Activated CD8-positive, alpha-beta memory T cell treated with anti-CD3 and anti-CD28 coated beads, Interleukin-2, amount 50 U/mL, for 1 hour (primary cell): ENCODE measurements around the gene TRAFD1.

ENCODE experiments used
- DNase-seq: peaks from one replicate; pipeline ENCODE4 v3.0.0-alpha.2; 2020; ENCODE audit errors: extremely low read depth

The TRAFD1 gene

DNA sequence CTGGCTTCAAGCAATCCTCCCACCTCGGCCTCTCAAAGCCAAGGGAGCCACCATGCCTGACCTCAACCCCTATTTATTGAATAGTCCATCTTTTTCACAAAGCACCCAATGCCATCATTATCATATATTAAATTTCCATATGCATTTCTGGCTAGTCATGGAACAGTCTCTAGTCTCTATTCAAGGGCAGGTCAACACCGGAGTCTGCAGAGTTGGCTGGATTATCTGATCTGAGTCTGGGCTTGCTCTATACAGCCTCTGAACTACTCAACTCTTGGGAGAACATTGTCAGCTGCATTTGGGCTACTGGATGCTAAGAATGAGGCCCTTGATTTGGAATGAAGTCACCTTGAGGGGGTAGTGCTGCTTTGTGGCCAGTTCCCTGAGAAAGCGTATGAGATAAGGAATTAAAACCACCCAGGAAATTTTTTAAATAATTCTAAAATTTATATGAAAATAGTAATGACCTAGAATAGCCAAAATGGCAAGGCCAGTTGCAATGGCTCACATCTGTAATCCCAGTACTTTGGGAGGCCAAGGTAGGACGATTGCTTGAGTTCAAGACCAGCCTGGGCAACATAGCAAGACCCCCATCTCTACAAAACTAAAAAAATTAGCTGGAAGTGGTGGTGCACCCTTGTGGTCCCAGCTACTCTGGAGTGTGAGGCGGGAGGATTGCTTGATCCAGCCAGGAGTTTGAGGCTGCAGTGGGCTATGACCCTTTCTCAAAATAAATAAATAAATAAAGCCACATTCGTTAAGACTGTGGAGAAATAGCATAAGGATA, 9.9 kb upstream of the TRAFD1 start:
- no peak for DNase-seq

DNA sequence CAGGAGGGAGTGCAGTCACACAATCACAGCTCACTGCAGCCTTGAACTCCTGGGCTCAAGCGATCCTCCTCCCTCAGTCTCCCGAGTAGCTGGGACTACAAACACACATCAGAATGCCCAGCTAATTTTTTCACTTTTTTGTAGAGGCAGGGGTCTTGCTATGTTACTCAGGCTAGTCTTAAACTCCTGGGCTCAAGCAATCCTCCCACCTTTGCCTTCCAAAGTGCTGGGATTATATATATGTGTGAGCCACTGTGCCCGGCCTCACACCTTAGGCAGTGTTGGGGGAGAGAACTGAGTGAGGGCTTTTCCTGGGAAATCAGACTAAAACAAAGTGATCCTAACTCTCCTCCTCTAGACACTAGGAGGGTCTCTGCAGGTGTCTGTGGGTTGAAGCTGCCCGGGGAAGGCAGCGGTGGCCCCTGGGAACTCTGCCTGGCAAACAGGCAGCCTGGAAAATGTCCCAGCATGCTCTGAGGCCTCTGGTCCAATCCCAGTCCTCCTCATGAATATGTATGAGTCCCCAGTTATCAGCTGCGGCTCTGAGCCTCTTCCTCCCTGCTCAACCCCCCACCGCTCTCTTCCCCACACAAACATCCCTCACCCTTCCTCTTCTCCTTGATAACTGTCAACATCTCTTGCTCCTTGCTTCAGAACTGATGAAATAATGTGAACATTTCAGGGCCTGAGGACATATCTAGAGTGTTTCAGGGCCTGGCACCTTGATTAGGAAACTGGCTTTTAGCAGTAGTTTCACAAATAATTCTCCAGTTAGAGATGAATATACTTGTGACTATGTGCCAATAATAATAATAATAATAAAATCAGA, 8.9 kb upstream of the TRAFD1 start:
- DNase-seq: no peak

DNA sequence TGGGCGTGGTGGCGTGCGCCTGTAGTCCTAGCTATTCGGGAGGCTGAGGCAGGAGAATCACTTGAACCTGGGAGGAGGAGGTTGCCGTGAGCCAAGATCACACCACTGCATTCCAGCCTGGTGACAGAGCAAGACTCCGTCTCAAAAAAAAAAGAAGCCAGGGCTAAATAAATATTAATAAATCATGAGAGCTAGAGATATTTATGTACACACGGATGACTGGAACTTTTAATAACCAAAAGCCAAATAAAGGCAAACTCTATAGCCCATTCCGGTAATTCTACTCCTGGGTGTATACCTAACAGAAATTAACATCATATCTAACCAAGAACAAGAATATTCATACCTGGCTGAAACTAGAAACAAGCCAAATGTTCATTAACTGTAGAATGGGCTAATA, 7.7 kb upstream of the TRAFD1 start:
- no peak for DNase-seq

DNA sequence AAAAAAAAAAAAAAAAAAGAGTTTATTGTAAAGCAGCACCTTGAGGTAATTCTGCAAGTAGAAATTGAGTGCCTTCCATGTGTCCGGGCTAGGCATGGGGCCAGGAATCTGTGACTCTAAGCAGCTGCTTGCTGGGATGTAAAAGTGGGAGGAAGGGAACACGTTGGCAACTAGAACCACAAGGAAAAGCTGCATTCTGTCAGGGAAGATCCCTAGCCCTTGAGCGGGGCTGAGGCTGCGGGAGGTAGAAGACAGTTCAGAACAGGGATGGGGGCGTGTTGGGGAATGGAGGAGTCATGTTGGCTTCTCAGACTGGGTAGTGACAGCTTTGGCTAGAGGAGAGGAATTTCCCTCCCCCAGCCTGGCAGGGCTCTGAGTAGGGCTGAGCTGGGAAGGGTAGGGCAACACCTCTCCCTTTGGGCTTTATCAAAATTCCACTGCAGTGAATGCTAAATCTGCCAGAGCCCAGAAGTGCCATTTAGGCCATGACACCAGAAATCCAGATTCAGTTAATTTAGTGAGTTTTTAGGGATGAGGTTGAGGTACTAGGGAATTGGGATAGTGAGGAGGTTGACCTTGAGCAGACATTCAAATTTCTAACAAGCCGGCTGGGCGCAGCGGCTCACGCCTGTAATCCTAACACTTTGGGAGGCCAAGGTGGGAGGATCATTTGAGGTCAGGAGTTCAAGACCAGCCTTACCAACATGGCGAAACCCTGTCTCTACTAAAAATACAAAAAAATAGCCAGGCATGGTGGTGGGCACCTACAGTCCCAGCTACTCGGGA, 3.4 kb upstream of the TRAFD1 start:
- no peak for DNase-seq

DNA sequence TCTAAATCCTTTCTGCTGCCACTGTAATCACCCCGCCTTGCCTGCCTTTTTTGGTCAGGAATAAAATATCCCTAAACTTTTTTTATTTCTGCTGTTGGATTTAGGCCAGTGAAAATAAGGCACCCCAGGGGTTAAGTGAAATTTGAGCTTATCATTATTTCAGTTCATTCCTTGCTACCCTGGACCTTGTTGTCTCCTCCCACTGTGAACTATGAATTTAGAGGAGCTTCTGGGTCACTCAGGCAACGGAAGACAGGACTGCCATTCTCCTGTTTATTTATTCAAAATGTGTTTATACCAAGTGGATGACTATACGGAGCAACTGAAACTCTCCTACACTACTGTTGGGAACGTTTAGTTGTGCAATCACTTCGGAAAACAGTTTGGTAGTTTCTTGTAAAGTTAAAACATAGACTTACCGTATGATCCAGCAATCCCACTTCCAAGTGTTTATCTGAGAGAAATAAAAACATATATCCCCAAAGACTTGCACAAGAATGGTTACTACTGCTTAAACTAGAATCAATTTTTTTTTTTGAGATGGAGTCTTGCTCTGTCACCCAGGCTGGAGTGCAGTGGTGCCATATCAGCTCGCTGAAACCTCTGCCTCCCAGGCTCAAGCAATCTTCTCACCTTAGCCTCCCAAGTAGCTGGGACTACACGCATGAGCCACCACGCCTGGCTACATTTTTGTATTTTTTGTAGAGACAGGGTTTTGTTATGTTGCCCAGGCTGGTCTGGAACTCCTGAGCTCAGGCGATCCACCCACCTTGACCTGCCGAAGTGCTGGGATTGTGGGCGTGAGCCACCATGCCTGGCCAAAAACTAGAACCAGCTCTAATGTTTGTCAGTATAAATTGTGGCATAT, 2.3 kb upstream of the TRAFD1 start:
- no peak for DNase-seq

DNA sequence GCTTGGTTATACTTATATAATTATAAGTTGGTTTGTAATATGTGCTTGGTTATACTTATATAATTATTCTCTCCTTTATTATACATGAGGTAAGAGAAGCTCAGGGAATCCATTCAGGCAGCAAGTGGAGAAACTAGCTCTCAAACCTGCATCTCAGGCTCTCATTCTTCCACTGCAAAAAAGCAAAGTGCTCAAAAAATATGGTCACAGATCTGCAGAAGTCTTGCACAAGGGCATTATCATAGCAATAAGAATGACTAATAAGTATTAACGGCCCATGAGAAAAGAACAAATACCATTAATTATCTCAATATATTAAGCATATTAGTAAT, 476 bp upstream of the TRAFD1 start:
- DNase-seq: no peak

DNA sequence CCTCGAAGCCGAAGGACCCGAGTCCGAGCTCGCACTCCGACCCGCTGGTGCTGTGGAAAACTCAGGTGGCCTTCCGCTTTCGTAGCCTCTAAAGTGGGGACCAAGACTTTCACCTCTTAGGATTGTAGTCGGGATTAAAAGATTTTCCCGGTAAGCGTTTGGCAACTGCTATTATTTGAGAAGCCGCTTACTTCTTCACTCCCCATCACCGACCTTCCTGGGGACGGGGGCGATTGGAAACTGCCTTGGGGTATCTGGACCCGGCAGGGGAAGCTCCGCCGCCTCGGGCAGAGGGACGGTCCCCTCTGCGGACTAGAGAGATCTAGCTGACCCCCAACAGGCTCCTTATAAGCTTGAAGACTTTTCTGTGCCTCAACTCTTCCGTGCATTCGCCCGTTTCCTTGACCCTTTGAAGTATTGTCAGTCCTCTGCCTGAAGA, 659 bp downstream of the TRAFD1 start:
- no peak for DNase-seq

DNA sequence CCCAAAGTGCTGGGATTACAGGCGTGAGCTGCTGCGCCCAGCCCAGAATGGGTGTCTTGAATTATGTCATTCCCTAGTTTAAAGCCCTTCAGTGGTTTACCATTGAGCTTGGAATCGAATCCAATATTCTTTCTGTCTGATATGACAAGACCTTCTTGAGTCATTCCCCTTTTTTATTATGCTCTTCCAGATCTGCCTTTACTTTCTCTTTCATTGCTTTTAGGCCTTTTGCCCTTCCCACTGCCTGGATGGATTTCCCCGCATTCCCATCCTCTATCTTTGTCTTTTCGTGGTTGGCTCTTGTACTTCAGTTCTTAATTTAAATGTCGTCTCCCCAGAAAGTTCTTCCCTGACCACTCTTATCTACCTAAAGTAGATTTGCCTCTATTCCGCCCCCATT, 1.6 kb downstream of the TRAFD1 start:
- no peak for DNase-seq

DNA sequence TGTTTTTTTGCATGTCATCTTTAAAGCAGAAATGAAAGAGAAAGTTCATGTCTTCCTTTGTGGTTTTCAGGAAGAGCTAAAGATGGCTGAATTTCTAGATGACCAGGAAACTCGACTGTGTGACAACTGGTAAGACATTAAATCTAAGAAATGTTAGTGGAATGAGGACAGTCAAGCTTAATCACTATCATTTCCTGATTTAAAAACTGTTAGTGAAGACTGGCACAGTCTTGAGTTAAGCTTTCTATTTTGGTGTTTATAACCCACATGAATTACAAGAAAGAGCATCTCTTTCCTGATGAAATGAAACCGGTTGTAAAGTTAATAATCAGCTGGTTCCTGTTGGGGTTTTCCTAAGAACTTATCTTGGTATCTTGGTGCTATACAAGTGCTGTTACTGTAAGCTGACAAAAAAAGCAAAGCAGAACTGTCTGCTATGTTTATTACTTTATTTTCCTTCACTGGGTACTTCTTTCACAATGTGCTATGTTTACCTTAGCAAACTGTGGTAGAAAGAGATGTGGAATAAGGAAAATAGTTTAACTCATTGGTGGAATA, 5.2 kb downstream of the TRAFD1 start:
- no peak for DNase-seq

DNA sequence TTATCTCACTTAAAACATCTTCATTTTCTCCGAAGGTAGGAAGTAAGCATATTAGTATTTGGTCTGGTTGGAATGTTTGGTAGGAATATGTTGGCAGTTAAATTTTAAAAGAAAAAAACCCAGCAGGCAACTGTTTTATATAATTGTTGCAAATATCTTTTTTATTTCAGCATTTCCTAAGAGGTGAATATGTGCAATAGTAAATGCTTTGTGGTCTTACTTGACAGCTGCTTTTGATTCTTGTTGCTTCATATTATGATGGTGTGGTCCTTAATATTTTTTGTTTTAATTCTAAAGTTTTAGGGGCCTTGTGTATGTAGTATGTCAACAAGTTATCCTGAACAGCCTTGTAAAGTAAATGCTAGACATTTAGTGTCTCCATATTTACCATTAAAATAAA, 6.3 kb downstream of the TRAFD1 start:
- DNase-seq: no peak

DNA sequence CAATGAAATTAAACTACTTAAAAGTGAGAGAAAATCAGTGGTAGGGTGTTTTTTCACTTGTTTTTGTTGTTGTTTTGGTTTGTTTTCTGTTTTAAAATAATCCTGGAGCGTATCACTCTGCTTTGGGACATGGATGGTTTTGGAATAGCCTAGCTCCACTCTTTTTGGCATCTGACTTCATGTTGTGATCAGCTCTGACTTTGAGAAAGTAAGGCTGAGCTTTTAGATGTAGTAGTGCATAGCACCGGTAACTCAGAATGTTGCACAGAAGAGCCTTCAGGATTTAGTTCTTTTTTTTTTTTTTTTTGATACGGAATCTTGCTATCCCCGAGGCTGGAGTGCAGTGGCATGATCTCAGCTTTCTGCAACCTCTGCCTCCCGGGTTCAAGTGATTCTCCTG, 8.1 kb downstream of the TRAFD1 start:
- DNase-seq: no peak

DNA sequence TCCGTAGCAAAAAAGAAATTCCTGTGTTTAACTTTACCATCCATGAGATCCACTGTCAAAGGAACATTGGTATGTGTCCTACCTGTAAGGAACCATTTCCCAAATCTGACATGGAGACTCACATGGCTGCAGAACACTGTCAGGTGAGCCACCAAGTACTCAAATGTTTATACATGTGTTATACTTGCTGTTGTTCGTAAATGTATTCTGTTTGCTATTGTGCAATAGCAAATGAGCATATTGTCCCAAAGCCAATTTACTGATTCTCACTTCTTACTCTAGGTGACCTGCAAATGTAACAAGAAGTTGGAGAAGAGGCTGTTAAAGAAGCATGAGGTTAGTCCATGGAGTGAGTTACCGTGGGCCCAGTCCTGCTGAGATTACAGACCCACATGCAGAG, 9.4 kb downstream of the TRAFD1 start:
- DNase-seq: no peak

DNA sequence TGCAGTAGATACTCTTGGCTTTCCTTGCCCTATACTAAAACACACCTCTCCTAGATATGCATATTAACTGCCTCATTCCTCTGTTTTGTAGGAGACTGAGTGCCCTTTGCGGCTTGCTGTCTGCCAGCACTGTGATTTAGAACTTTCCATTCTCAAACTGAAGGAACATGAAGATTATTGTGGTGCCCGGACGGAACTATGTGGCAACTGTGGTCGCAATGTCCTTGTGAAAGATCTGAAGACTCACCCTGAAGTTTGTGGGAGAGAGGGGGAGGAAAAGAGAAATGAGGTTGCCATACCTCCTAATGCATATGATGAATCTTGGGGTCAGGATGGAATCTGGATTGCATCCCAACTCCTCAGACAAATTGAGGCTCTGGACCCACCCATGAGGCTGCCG, 15.4 kb downstream of the TRAFD1 start:
- DNase-seq: no peak

DNA sequence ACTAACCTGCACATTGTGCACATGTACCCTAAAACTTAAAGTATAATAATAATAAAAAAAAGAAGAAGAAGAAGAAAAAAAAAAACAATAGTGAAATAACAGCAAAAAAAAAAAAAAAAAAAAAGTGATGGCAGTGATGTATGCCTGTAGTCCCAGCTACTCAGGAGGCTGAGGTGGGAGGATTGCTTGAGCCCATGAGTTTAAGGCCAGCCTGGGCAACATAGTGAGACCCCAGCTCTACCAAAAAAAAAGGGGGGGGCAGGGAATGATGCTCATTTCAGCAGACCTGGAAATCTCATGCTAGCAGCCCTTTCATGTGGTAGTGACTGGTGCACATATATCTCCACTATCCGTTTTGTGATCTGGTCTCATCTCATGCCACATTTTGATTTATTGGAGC, 20.8 kb downstream of the TRAFD1 start:
- no peak for DNase-seq

DNA sequence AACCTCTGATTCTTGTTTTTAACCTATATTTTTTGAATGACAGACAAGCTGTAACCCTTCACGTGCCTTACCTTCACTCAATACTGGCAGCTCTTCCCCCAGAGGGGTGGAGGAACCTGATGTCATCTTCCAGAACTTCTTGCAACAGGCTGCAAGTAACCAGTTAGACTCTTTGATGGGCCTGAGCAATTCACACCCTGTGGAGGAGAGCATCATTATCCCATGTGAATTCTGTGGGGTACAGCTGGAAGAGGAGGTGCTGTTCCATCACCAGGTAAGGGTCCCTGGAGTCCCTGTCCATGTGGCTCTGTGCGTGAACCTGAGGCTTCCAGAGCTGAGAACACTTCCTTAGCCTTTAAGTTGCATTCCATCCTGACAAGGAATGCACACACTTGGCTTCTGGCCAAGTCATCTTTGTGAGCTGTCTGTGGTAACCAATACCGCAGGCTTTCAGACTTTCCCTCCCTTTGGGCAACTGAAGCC, 22.7 kb downstream of the TRAFD1 start:
- no peak for DNase-seq

DNA sequence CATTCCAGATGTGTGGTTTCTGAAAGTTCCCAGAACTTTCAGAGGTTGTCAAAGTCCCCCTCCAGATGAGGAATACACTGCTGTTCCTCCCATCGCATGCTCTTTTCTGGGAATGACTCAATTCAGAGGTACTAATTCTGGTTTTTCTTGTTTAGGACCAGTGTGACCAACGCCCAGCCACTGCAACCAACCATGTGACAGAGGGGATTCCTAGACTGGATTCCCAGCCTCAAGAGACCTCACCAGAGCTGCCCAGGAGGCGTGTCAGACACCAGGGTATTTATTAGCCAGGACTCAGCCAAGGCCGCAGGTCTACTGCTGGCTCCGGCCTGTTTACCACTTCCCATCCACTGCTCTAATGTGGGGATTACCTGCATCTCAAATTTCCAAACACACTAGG, 24.2 kb downstream of the TRAFD1 start:
- no peak for DNase-seq

DNA sequence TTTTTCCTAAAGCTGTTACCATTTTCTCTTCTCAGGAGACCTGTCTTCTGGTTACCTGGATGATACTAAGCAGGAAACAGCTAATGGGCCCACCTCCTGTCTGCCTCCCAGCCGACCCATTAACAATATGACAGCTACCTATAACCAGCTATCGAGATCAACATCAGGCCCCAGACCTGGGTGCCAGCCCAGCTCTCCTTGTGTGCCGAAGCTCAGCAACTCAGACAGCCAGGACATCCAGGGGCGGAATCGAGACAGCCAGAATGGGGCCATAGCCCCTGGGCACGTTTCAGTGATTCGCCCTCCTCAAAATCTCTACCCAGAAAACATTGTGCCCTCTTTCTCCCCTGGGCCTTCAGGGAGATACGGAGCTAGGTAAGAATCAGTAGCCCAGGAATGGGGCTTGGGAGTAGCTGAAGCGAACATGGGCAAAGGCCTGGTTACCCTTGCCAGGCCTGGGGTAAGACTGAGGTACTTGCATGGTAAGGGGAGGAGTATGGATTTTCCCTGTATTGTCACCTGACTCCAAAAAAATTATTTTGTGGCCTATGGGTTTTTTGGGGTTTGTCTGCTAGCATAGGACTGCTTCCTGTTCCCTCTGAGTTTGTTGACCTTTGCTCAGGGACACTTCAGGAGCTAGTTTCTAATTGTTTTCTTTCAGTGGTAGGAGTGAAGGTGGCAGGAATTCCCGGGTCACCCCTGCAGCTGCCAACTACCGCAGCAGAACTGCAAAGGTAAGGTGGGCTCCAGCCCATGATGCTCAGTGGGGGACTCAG, 26.6 kb downstream of the TRAFD1 start:
- DNase-seq: no peak

DNA sequence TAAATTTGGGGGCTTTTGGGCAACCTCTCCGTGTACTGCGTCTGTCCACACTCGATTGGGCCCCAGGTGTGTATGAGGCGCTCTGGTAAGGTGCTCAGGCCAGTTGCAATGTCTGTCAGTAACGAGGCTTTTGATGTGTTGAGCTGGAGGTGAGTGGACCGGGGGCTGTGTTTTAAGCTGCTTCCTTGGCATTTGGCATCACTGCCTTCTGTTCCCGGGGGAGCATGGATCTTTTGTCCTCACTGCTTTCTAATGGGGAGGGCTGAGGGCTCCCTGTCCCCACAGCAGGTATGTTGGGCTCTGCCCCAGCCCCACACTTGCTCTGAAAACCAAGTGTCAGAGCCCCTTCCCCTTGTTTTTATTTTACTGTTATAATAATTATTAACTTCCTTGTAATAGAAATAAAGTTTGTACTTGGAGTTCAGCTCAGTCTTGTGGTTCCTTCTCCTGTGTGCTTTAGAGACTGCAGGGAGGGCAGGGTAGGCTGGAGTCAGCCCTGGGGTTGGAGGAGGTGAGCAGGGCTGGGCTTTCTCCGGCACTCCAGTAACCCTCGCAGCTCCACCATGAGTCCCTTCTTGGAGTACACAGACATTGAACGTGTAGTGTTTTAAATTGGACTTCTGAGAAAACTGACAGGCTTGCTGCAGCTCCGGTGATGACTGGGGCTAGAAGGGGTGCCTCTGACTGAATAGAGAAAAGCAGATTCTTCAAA, 28.0 kb downstream of the TRAFD1 start:
- no peak for DNase-seq

DNA sequence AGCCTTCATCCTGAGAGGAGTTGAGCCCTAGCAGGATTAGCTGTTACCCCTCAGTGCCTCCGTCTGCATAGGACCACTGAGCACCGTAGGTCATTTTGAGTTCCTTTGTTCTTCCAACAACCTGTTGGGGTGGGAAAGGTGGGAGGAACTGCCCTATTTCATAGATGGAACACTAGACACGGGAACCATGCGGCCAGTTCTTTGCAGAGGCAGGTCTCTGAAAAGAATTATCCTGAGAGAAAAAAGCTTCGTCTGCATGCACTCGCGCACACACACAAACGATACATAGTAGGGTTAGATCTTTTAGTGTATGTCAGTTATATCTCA, 28.5 kb downstream of the TRAFD1 start:
- DNase-seq: no peak
